ENCODE data around the gene CENPV.

Gene CENPV

GRCh38 chr17:16363749-16364536, 10.7 kb upstream of the CENPV start:
- peak; percentile 94 for FAIRE-seq
- DNase-seq (ENCODE audit: insufficient read length, low spot score) = peak; percentile 64

DNA sequence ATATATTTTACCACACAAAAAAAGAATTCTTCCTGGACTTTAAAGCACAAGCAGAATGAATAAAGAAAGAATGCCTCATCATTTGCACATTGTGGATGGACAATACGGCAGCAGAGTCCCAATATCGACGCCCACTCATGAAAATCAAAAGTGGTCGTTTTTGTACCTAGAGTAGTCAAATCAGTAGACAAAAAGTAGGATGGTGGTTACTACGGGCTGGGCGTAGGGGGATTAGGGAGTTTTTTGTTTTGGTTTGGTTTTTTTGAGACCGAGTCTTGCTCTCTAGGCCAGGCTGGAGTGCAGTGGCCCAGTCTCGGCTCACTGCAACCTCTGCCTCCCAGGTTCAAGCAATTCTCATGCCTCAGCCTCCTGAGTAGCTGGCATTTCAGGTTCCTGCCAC, 8.6 kb upstream of the CENPV start:
- DNase-seq (ENCODE audit: insufficient read length, low spot score) (no peak), FAIRE-seq (no peak)

- DNase-seq (ENCODE audit: insufficient read length, low spot score) (no peak), FAIRE-seq (no peak)
Measured at GRCh38 chr17:16358394-16358793, 5.1 kb upstream of the CENPV start.

- no peak for FAIRE-seq
- no peak for DNase-seq (ENCODE audit: insufficient read length, low spot score)
Measured at GRCh38 chr17:16354585-16354984, 1.3 kb upstream of the CENPV start.

- peak; percentile 31 for DNase-seq (ENCODE audit: insufficient read length, low spot score)
- FAIRE-seq = no peak
Measured at GRCh38 chr17:16352667-16353316, 477 bp downstream of the CENPV start.

DNA sequence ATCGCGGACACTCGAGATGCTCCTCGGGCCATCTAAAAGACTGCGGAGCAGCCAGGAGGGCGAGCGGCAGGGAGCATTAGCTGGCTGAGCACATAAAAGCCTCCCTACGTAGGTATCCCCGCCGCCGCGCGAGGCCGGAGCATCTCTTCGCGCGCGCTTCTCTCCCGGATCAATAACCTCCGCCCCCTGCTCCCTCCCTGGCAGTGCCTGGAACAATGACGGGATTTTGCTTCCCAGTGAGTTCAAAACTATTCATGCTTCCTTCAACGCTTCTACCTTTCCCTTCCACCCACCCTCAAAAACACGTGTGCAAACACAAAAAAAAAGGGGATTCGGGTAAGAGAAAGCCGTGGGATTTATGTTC, 984 bp downstream of the CENPV start:
- DNase-seq (ENCODE audit: insufficient read length, low spot score) (no peak), FAIRE-seq (no peak)

DNA sequence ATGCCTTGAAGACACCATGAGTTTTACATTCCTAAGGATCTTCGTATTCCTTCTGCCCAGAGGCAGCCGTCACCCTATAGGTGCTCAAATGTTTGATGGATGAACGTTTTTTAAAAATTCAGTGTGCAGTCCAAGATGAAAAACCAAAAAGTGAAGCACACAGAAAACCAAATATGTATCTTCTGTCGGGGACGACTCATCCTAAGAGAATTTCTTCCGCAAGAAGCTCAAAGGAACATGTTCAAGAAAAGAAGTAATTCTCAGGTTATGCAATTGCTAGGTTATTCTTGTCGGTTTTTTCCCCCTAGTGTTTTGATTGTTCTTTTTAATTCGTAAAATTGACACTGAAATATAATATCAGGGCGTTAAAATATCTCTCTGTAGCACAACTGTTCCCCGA, 1.4 kb downstream of the CENPV start:
- FAIRE-seq = no peak
- DNase-seq (ENCODE audit: insufficient read length, low spot score) = no peak

GRCh38 chr17:16349431-16349830, 3.8 kb downstream of the CENPV start:
- no peak for DNase-seq (ENCODE audit: insufficient read length, low spot score)
- no peak for FAIRE-seq

GRCh38 chr17:16348586-16348985, 4.7 kb downstream of the CENPV start:
- FAIRE-seq (no peak), DNase-seq (ENCODE audit: insufficient read length, low spot score) (no peak)

GRCh38 chr17:16346721-16347271, 6.5 kb downstream of the CENPV start:
- no peak for FAIRE-seq
- no peak for DNase-seq (ENCODE audit: insufficient read length, low spot score)

DNA sequence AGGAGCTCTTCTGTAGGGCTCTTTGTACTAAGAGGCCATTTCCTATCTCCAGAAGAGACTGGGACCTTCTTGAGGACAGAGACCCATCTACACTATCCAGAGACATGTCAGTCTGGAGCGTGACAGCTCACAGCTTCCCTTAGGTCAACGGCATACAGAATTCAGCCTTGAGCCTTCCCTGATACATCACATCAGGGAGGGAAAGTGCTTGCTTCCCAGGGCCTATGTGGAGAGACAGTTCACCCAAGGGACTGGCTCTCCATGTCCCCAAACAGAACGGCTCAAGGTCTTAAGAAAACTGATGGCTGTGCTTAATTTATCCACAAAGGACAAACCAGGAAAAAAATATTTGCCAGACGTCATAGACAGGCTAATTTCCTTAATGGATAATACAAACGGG, 7.7 kb downstream of the CENPV start:
- DNase-seq (ENCODE audit: insufficient read length, low spot score) (no peak), FAIRE-seq (no peak)

- no peak for DNase-seq (ENCODE audit: insufficient read length, low spot score)
Measured at GRCh38 chr17:16343569-16343968, 9.7 kb downstream of the CENPV start.

GRCh38 chr17:16342979-16343378, 10.3 kb downstream of the CENPV start:
- no peak for DNase-seq (ENCODE audit: insufficient read length, low spot score)
- no peak for FAIRE-seq

More at GRCh38 chr17:16343569-16343968, 9.7 kb downstream of the CENPV start:
- no peak for FAIRE-seq

GRCh38 chr17:16339959-16340358, 13.3 kb downstream of the CENPV start:
- FAIRE-seq = no peak
- DNase-seq (ENCODE audit: insufficient read length, low spot score) = no peak

DNA sequence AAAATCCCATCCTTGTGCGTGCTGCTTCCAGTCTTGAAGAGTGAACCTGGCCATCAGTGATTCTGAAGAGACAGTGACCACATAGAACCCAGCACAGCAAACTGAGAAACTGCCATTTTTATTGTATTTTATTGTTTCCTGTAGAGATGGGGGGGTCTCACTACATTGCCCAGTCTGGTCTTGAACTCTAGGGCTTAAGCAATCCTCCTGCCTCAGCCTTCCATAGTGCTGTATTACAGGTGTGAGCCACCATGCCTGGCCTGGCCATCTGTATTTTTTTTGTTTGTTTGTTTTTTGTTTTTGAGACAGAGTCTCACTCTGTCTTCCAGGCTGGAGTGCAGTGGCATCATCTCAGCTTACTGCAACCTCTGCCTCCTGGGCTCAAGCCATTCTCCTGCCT, 13.9 kb downstream of the CENPV start:
- DNase-seq (ENCODE audit: insufficient read length, low spot score) = no peak
- no peak for FAIRE-seq

- FAIRE-seq = no peak
- DNase-seq (ENCODE audit: insufficient read length, low spot score) = no peak
Measured at GRCh38 chr17:16338391-16338790, 14.9 kb downstream of the CENPV start.

- DNase-seq (ENCODE audit: insufficient read length, low spot score) (no peak), FAIRE-seq (no peak)
Measured at GRCh38 chr17:16329519-16330271, 23.6 kb downstream of the CENPV start.

GRCh38 chr17:16328997-16329396, 24.3 kb downstream of the CENPV start:
- FAIRE-seq (no peak), DNase-seq (ENCODE audit: insufficient read length, low spot score) (no peak)

- no peak for DNase-seq (ENCODE audit: insufficient read length, low spot score)
- FAIRE-seq = no peak
Measured at GRCh38 chr17:16327018-16327417, 26.3 kb downstream of the CENPV start.

- no peak for FAIRE-seq
- DNase-seq (ENCODE audit: insufficient read length, low spot score) = no peak
Measured at GRCh38 chr17:16325964-16326363, 27.3 kb downstream of the CENPV start.

DNA sequence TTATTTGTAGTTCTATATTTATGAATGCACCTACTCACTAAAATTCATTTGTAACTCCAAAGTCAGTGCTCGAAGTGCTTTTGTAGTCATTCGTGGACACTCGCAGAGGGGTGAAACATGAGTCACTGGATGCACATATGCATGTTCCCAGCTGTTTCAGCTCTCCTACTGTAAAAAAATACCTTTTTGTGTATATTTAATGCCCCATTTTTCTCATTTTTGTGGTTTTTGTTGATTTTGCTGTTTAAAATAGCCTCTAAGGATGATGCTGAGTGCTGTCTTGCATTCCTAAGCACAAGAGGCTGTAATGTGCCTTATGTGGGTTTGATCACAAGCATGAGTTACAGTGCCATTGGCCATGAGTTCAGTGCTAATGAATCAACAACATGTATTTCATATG, 30.6 kb downstream of the CENPV start:
- DNase-seq (ENCODE audit: insufficient read length, low spot score) (no peak), FAIRE-seq (peak; percentile 39)

All from GM19239 (cell line).